GM21717 (cell line): ENCODE results near the gene PRKN.

ENCODE experiments used
- ATAC-seq: cut with Tn5 transposase; IDR thresholded peaks from one replicate; pipeline ENCODE4 v1.9.1; 2021; ENCODE audit warnings: mild to moderate bottlenecking, moderate library complexity; ENCODE audit not compliant: unreplicated experiment

PRKN gene

GRCh38 chr6:162151021-162151665 lies 576.4 kb downstream of the PRKN start:
- ATAC-seq, result no peak

GRCh38 chr6:162150295-162150694 lies 577.3 kb downstream of the PRKN start:
- ATAC-seq, result no peak

GRCh38 chr6:162149786-162150185 lies 577.8 kb downstream of the PRKN start:
- no peak for ATAC-seq

- ATAC-seq, result no peak
These were observed 579.8 kb downstream of the PRKN start for GRCh38 chr6:162147805-162148204.

- no peak for ATAC-seq
These were observed 580.3 kb downstream of the PRKN start for GRCh38 chr6:162147281-162147680.

GRCh38 chr6:162140251-162140852 lies 587.2 kb downstream of the PRKN start:
- ATAC-seq, result no peak

- no peak for ATAC-seq
These were observed 601.9 kb downstream of the PRKN start for GRCh38 chr6:162125659-162126058.

- ATAC-seq, result no peak
These were observed 602.7 kb downstream of the PRKN start for GRCh38 chr6:162124710-162125435.

- no peak for ATAC-seq
These were observed 603.8 kb downstream of the PRKN start for GRCh38 chr6:162123797-162124196.

- no peak for ATAC-seq
These were observed 608.2 kb downstream of the PRKN start for GRCh38 chr6:162119341-162119740.

GRCh38 chr6:162118706-162119105 lies 608.9 kb downstream of the PRKN start:
- ATAC-seq, result no peak

GRCh38 chr6:162116902-162117525 lies 610.6 kb downstream of the PRKN start:
- no peak for ATAC-seq

GRCh38 chr6:162109480-162110050 lies 618.0 kb downstream of the PRKN start:
- no peak for ATAC-seq

GRCh38 chr6:162108041-162108440 lies 619.5 kb downstream of the PRKN start:
- no peak for ATAC-seq

GRCh38 chr6:162100096-162100495 lies 627.5 kb downstream of the PRKN start:
- ATAC-seq, result no peak

GRCh38 chr6:162099685-162100084 lies 627.9 kb downstream of the PRKN start:
- no peak for ATAC-seq

GRCh38 chr6:162092816-162093502 lies 634.6 kb downstream of the PRKN start:
- no peak for ATAC-seq

- ATAC-seq, result no peak
These were observed 636.8 kb downstream of the PRKN start for GRCh38 chr6:162090734-162091133.

- ATAC-seq, result no peak
These were observed 639.5 kb downstream of the PRKN start for GRCh38 chr6:162088091-162088490.

GRCh38 chr6:162085561-162085960 lies 642.0 kb downstream of the PRKN start:
- ATAC-seq, result no peak

GRCh38 chr6:162082520-162082919 lies 645.0 kb downstream of the PRKN start:
- no peak for ATAC-seq
